GM23338 (cell line): ENCODE results near the gene AMBRA1. TPM values are rescaled to one million over a fixed set of nuclear protein-coding genes. Genes with fewer than 3 reads are reported as not detected.

Experiments
- ATAC-seq: fragments of 200-7000 bp; cut with Tn5 transposase; 3 replicates; pipeline ENCODE4 v1.9.1; 2020
- DNase-seq: peaks from one replicate; pipeline ENCODE4 v3.0.0-alpha.2; 2015; ENCODE audit warnings: low spot score
- H2AFZ ChIP-seq: fragments of 200-600 bp; sonication (generic); 2 replicates; pipeline ENCODE4 v1.8.0; 2016; ENCODE audit warnings: antibody characterized with exemption, mild to moderate bottlenecking, moderate library complexity
- H3F3A ChIP-seq: fragments of 200-600 bp; sonication (generic); replicated peaks from 2 replicates; pipeline ENCODE4 v1.8.0; 2017; ENCODE audit warnings: antibody characterized with exemption, mixed run types, low read depth
- H3K27ac ChIP-seq: fragments of 200-600 bp; sonication (generic); 2 replicates; pipeline ENCODE4 v1.6.1; 2016; ENCODE audit warnings: low read depth
- H3K27me3 ChIP-seq: fragments of 200-600 bp; sonication (generic); 2 replicates; pipeline ENCODE4 v1.8.0; 2016; ENCODE audit warnings: mild to moderate bottlenecking, mixed run types, moderate library complexity; ENCODE audit not compliant: insufficient read depth
- H3K36me3 ChIP-seq: fragments of 200-600 bp; sonication (generic); 2 replicates; pipeline ENCODE4 v1.8.0; 2016; ENCODE audit warnings: mild to moderate bottlenecking; ENCODE audit not compliant: insufficient read depth
- H3K4me1 ChIP-seq: fragments of 200-600 bp; sonication (generic); 2 replicates; pipeline ENCODE4 v1.8.0; 2016; ENCODE audit warnings: mild to moderate bottlenecking, moderate library complexity; ENCODE audit not compliant: insufficient read depth
- H3K4me2 ChIP-seq: fragments of 200-600 bp; sonication (generic); 2 replicates; pipeline ENCODE4 v1.7.1; 2017; ENCODE audit warnings: mixed run types
- H3K4me3 ChIP-seq: fragments of 200-600 bp; sonication (generic); 2 replicates; pipeline ENCODE4 v1.6.1; 2016; ENCODE audit warnings: mixed run types
- H3K79me2 ChIP-seq: fragments of 200-600 bp; sonication (generic); replicated peaks from 2 replicates; pipeline ENCODE4 v1.8.0; 2017; ENCODE audit warnings: mild to moderate bottlenecking; ENCODE audit not compliant: insufficient read depth
- H3K9me2 ChIP-seq: fragments of 200-600 bp; sonication (generic); 2 replicates; pipeline ENCODE4 v1.8.0; 2017; ENCODE audit not compliant: insufficient read depth
- H4K20me1 ChIP-seq: fragments of 200-600 bp; sonication (generic); replicated peaks from 2 replicates; pipeline ENCODE4 v1.8.0; 2017; ENCODE audit warnings: mild to moderate bottlenecking; ENCODE audit not compliant: insufficient read depth
- H3K27ac Mint-ChIP-seq: 2 replicates; pipeline ENCODE4 v1.8.0; 2020; ENCODE audit warnings: inconsistent platforms, mild to moderate bottlenecking, moderate library complexity, mixed read lengths
- H3K27me3 Mint-ChIP-seq: 3 replicates; pipeline ENCODE4 v1.8.0; 2022; ENCODE audit warnings: low read depth, mild to moderate bottlenecking, moderate library complexity, mixed read lengths, inconsistent platforms; ENCODE audit not compliant: insufficient read depth, poor library complexity
- H3K36me3 Mint-ChIP-seq: 3 replicates; pipeline ENCODE4 v1.8.0; 2021; ENCODE audit warnings: low read depth, mild to moderate bottlenecking, inconsistent platforms, moderate library complexity, mixed read lengths
- H3K4me1 Mint-ChIP-seq: 3 replicates; pipeline ENCODE4 v1.8.0; 2020; ENCODE audit warnings: mild to moderate bottlenecking, inconsistent platforms, mixed read lengths
- H3K4me3 Mint-ChIP-seq: 3 replicates; pipeline ENCODE4 v1.8.0; 2021; ENCODE audit warnings: moderate library complexity, mild to moderate bottlenecking, inconsistent platforms, mixed read lengths
- H3K9me3 Mint-ChIP-seq: 3 replicates; pipeline ENCODE4 v1.8.0; 2020; ENCODE audit warnings: moderate library complexity, mild to moderate bottlenecking, inconsistent platforms, mixed read lengths
- CREB1 ChIP-seq: fragments of 250-450 bp; sonication (Bioruptor Pico); IDR thresholded peaks from 2 replicates; pipeline ENCODE4 v1.5.0; 2020; ENCODE audit warnings: low read depth, mild to moderate bottlenecking, moderate library complexity
- CTCF ChIP-seq, 2 experiments: fragments of 200-600 bp in 1 of 2; sonication (generic) in 1 of 2; conservative IDR thresholded peaks; 2 replicates each; pipeline versions ENCODE4 v1.5.1 to v1.6.1; 2016 to 2017; ENCODE audit warnings: antibody characterized with exemption in 2 of 2, low read depth in 2 of 2, mild to moderate bottlenecking in 2 of 2, moderate library complexity in 1 of 2
- ETS1 ChIP-seq: IDR thresholded peaks from 2 replicates; pipeline ENCODE4 v1.6.1; 2016; ENCODE audit warnings: antibody characterized with exemption
- EZH2 ChIP-seq: fragments of 200-600 bp; sonication (generic); IDR thresholded peaks from one replicate; pipeline ENCODE4 v1.8.0; 2017; ENCODE audit warnings: antibody characterized with exemption, mild to moderate bottlenecking, low read depth; ENCODE audit not compliant: unreplicated experiment
- JUNB ChIP-seq: IDR thresholded peaks from one replicate; pipeline ENCODE4 v1.6.1; 2016; ENCODE audit warnings: antibody characterized with exemption; ENCODE audit not compliant: unreplicated experiment
- NANOG ChIP-seq: IDR thresholded peaks from 2 replicates; pipeline ENCODE4 v1.6.1; 2016; ENCODE audit warnings: antibody characterized with exemption, borderline replicate concordance
- REST ChIP-seq: IDR thresholded peaks from one replicate; pipeline ENCODE4 v1.6.1; 2018; ENCODE audit warnings: antibody characterized with exemption; ENCODE audit not compliant: unreplicated experiment
- STAT1 ChIP-seq: IDR thresholded peaks from one replicate; pipeline ENCODE4 v1.6.1; 2016; ENCODE audit warnings: antibody characterized with exemption; ENCODE audit not compliant: unreplicated experiment
- ZNF114 ChIP-seq: fragments of 250-450 bp; sonication (Bioruptor Pico); IDR thresholded peaks from 2 replicates; pipeline ENCODE4 v1.5.0; 2020; ENCODE audit warnings: mild to moderate bottlenecking, moderate library complexity
- ZNF331 ChIP-seq: fragments of 250-450 bp; sonication (Bioruptor Pico); IDR thresholded peaks from 2 replicates; pipeline ENCODE4 v1.5.0; 2020; ENCODE audit warnings: low read depth, mild to moderate bottlenecking, moderate library complexity
- ZNF462 ChIP-seq: fragments of 250-450 bp; sonication (Bioruptor Pico); IDR thresholded peaks from 2 replicates; pipeline ENCODE4 v1.5.0; 2020; ENCODE audit warnings: mild to moderate bottlenecking, moderate library complexity
- polyA plus RNA-seq: library from polyadenylated mRNA; unstranded; fragments of >200 nt; fragmentation: Nextera tagmentation; extraction: Ambion mirVana; gene quantifications from 2 replicates; pipeline ENCODE4 v1.2.1, GENCODE V29; 2016
- total RNA-seq: library from RNA; depleted of rRNA; stranded (reverse); fragments of >200 nt; shearing (Covaris generic); gene quantifications from 2 replicates; pipeline ENCODE4 v1.2.3, GENCODE V29; 2014

AMBRA1 gene
- total and polyA plus RNA-seq, 2 experiments from 2014 or later, result 8.3 to 34.8 TPM

GRCh38 chr11:46641639-46642038, 47.8 kb upstream of the AMBRA1 start (continued):
- TF ChIP-seq ZNF462 (no peak), CREB1 (no peak), ZNF114 (CRISPR knock-in tag) (no peak)

- Mint-ChIP-seq H3K4me3 (no peak overlapping the region), H3K36me3 (peaks cover 22% of the 10 kb centered on the region; the same call in 2 of the 3 replicates), H3K4me1 (no peaks in the 10 kb centered on the region), H3K9me3 (no peaks in the 10 kb centered on the region; the same call in 2 of the 3 replicates), H3K27ac (no peak overlapping the region), H3K27me3 (peaks cover 2% of the 10 kb centered on the region)
- Histone ChIP-seq H3K4me2 (no peak overlapping the region), H3K27ac (no peak overlapping the region), H3K4me1 (no peaks in the 10 kb centered on the region), H2AFZ (no peak overlapping the region), H3K36me3 (no peaks in the 10 kb centered on the region; the same call in 1 of the 2 replicates), H3K27me3 (no peaks in the 10 kb centered on the region), H4K20me1 (peaks cover 6% of the 10 kb centered on the region; the same call in 1 of the 2 replicates), H3K79me2 (0 out of 2 replicates have a peak, but pooled peaks cover 4% of the 10 kb centered on the region), H3K9me2 (0 out of 2 replicates have a peak, but pooled peaks cover 7% of the 10 kb centered on the region), H3K4me3 (no peak overlapping the region), H3F3A (no peaks in the 10 kb centered on the region)
- DNase-seq (no peak), ATAC-seq (no peak)
- no peak for TF ChIP-seq REST
- no peak for TF ChIP-seq CTCF (conservative IDR thresholded peaks at IDR 0.05; ENCODE audit: low read depth in 2 of 2)
- TF ChIP-seq JUNB, result no peak
- TF ChIP-seq ZNF331, result no peak
- TF ChIP-seq NANOG, result no peak
- TF ChIP-seq STAT1, result no peak
- no peak for TF ChIP-seq CREB1
- TF ChIP-seq ETS1, result no peak
- TF ChIP-seq EZH2, result no peak
- no peak for TF ChIP-seq ZNF114 (CRISPR knock-in tag)
These were observed 46.4 kb upstream of the AMBRA1 start for GRCh38 chr11:46640036-46640788.
